Heart right ventricle (tissue), 16 donors: ENCODE measurements around the gene C11orf68. TPM values are rescaled to one million over a fixed set of nuclear protein-coding genes. Genes with fewer than 3 reads are reported as not detected.

Source experiments
- ATAC-seq, 8 donors: fragments of 200-7000 bp; cut with Tn5 transposase; one replicate each; pipeline ENCODE4 v1.9.1; 2020; ENCODE audit warnings: mild to moderate bottlenecking in 8 of 8, moderate library complexity in 8 of 8, moderate number of reproducible peaks in 1 of 8
- DNase-seq, 2 donors: peaks; one replicate each; pipeline ENCODE4 v3.0.0-alpha.2; 2020
- H3K27ac ChIP-seq, 10 donors: fragments of 200-600 bp; sonication (generic) in 2 of 10; one replicate each; pipeline versions ENCODE4 v1.5.0 to v1.8.0; 2020 to 2022; ENCODE audit warnings: mild to moderate bottlenecking in 3 of 10
- H3K27me3 ChIP-seq, 7 donors: fragments of 200-600 bp; one replicate each; pipeline ENCODE4 v1.8.0; 2021 to 2022; ENCODE audit warnings: mild to moderate bottlenecking in 2 of 7
- H3K36me3 ChIP-seq, 9 donors: fragments of 200-600 bp; sonication (generic) in 1 of 9; one replicate each; pipeline versions ENCODE4 v1.5.0 to v1.8.0; 2020 to 2022; ENCODE audit warnings: mild to moderate bottlenecking in 2 of 9
- H3K4me1 ChIP-seq, 9 donors: fragments of 200-600 bp; sonication (generic) in 1 of 9; one replicate each; pipeline versions ENCODE4 v1.5.0 to v1.8.0; 2020 to 2022; ENCODE audit warnings: mild to moderate bottlenecking in 4 of 9
- H3K4me3 ChIP-seq, 10 donors: fragments of 200-600 bp; sonication (generic) in 2 of 10; one replicate each; pipeline versions ENCODE4 v1.5.0 to v1.8.0; 2020 to 2022; ENCODE audit warnings: mild to moderate bottlenecking in 7 of 10, moderate library complexity in 2 of 10
- H3K9me3 ChIP-seq, 11 donors: fragments of 200-600 bp in 10 of 11; sonication (generic) in 2 of 11; one replicate each; pipeline versions ENCODE4 v1.5.0 to v1.8.0; 2013 to 2022; ENCODE audit warnings: mild to moderate bottlenecking in 2 of 11, control low read depth in 1 of 11, moderate library complexity in 1 of 11
- CTCF ChIP-seq, 9 donors: fragments of 200-600 bp; sonication (generic) in 2 of 9; IDR thresholded peaks; one replicate each; pipeline versions ENCODE4 v1.5.0 to v1.8.0; 2021 to 2022; ENCODE audit warnings: antibody characterized with exemption in 9 of 9, mild to moderate bottlenecking in 5 of 9, moderate library complexity in 1 of 9
- WGBS, 2 donors: extraction: QIAGEN DNeasy Blood & Tissue Kit; methylation state at CpG; one replicate each; pipeline ENCODE4 v1.1.7; 2013; ENCODE audit warnings: inconsistent platforms in 1 of 2; 5-methylcytosine and 5-hydroxymethylcytosine counted together
- intact Hi-C, 10 donors: fragments of 100-400 bp; cut with DNase I; formaldehyde crosslinking; loops; one replicate each; pipeline versions ENCODE4 v1.11.1 to v1.14.2; 2022
- polyA plus RNA-seq, 2 donors: library from polyadenylated mRNA; stranded (reverse); fragments of 200-250 nt; gene quantifications; one replicate each; pipeline ENCODE4 v1.2.3, GENCODE V29; 2013
- total RNA-seq, 10 donors: library from RNA; stranded (reverse); fragmentation: NEBNext Ultra II Directional in 3 of 10; extraction: Animal tissue kit (Norgen Biotek cat#: 25700) in 3 of 10; gene quantifications; one replicate each; pipeline versions ENCODE4 v1.2.1 to v1.2.4, GENCODE V29; 2021 to 2023
- donor health status: Arrhythmogenic right ventricular cardiomyopathy.
- donor health status: ischemic (EF 13 %, LVEDD 7.1; RV severe dilation, severe dysfunction).
- donor health status: healthy with polysubstance abuse.
- donor health status: DM: no; HTN: yes; CAD: no.
- donor health status: DM: no; HTN: no; CAD: no.
- donor health status: ischemic (EF 25% LVEDD 6.9; RV normal size, moderate dysfunction).
- donor health status: ischemic (EF 25% LVEDD 5.7; RV mildly dilated, moderate dysfunction).
- donor health status: healthy.
- donor health status: DM: yes; HTN: yes; CAD: no.
- donor health status: Ischemic cardiomyopathy.
- donor health status: ischemic (EF 35%, LVEDD 5.7; RV mildly dilated, moderate dysfunction).
- donor health status: nonischemic (EF 11% LVEDD 7.7; RV severe dilation, severe dysfunction).
- donor health status: DM: yes; HTN: yes; CAD: no.
- donor health status: PGD.
- donor health status: ischemic (EF 29% LVEDD 5.4; RV normal size, mild dysfunction).
- donor health status: nonischemic (EF 23%, LVEDD 6.1; RV moderate dilation, normal function).

The C11orf68 gene
- total and polyA plus RNA-seq, 12 donors: 35.7 to 49.2 (median 40.9) TPM

- WGBS, 2 donors: 89 to 94% methylated on average over 12 of the region's 12 CpGs
- Histone ChIP-seq H3K9me3 (no peaks in the 10 kb centered on the region), H3K4me3 (peak overlapping the region in 5 of 10 donors; percentile 81 to 100 (median 98)), H3K4me1 (peaks cover 24 to 45% (median 36%) of the 10 kb centered on the region in 9 donors), H3K36me3 (peaks cover 0 to 42% (median 4%) of the 10 kb centered on the region in 9 donors), H3K27ac (no peak overlapping the region), H3K27me3 (no peaks in the 10 kb centered on the region)
- no peak for TF ChIP-seq CTCF (IDR thresholded peaks at IDR 0.05)
- DNase-seq: no peak
- intact Hi-C loops: loop anchor here in 1 of 10 donors (5.0 kb wide), 1 partner anchor 41 kb away; the partner anchor contains the start of gene SART1
- ATAC-seq: no peak
Observed at GRCh38 chr11:65921033-65921555, 2.2 kb upstream of the C11orf68 start.

DNA sequence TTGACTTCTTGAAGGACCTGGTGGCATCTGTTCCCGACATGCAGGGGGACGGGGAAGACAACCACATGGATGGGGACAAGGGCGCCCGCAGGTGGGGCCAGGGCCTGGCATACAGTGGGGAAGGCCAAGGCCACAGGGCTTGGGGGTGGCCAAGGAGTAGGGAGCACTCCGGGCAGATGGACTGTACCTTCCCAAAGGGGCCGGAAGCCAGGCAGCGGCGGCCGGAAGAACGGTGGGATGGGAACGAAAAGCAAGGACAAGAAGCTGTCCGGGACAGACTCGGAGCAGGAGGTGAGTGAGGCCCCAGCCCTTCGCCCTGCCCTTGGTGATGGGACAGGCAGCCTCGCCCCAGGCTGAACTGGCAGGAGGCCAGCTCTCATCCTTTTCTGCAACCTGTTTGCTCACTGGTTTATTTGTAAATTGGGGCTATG is 1.5 kb upstream of the C11orf68 start:
- Histone ChIP-seq H3K4me1 (peaks cover 31 to 52% (median 43%) of the 10 kb centered on the region in 9 donors), H3K4me3 (peak overlapping the region in 9 of 10 donors; percentile 81 to 100 (median 98)), H3K36me3 (peaks cover 0 to 42% (median 4%) of the 10 kb centered on the region in 9 donors), H3K27me3 (no peaks in the 10 kb centered on the region), H3K27ac (peak overlapping the region in 6 of 10 donors; percentile 90 to 96 (median 94)), H3K9me3 (no peaks in the 10 kb centered on the region)
- WGBS, 2 donors: 60 to 70% methylated on average over 15 of the region's 15 CpGs
- no peak for ATAC-seq
- DNase-seq: peak in 1 of 2 donors; percentile 17
- TF ChIP-seq CTCF (IDR thresholded peaks at IDR 0.05): no peak
- intact Hi-C loops: loop anchor here in 1 of 10 donors (5.0 kb wide), 1 partner anchor 42 kb away; the partner anchor contains the start of gene SART1

- Histone ChIP-seq H3K27ac (peak overlapping the region; percentile 62 to 96 (median 92)), H3K4me3 (peak overlapping the region; percentile 55 to 100 (median 98)), H3K27me3 (no peaks in the 10 kb centered on the region), H3K36me3 (peaks cover 0 to 42% (median 4%) of the 10 kb centered on the region in 9 donors), H3K4me1 (peaks cover 36 to 58% (median 49%) of the 10 kb centered on the region in 9 donors), H3K9me3 (no peaks in the 10 kb centered on the region)
- DNase-seq (peak in 1 of 2 donors; percentile 52), ATAC-seq (peak; percentile 7 to 46 (median 20))
- TF ChIP-seq CTCF (IDR thresholded peaks at IDR 0.05): no peak
- intact Hi-C loops: loop anchor here in 6 of 10 donors (1.0 to 5.0 kb wide), 8 partner anchors 29 to 347 kb away; partner anchors contain the start of genes SART1 (in 6 of the 6), FIBP (in 4 of the 6), CCDC85B (in 1 of the 6) and FAM89B (in 1 of the 6)
- 0 to 1% methylated on average over 39 to 60 of the region's 60 CpGs for WGBS, 2 donors
Observed at GRCh38 chr11:65919573-65920371, 910 bp upstream of the C11orf68 start.

GRCh38 chr11:65919141-65919572 is 295 bp upstream of the C11orf68 start, which contains the start of gene DRAP1:
DRAP1 (plus strand) TSS chr11:65919426; CDS start chr11:65919502, 76 bp downstream.
- H3K9me3 ChIP-seq: no peaks in the 10 kb centered on the region
- ATAC-seq (peak; percentile 91 to 98 (median 95)), DNase-seq (peak; percentile 98 to 100)
- no peaks in the 10 kb centered on the region for H3K27me3 ChIP-seq
- H3K27ac ChIP-seq: peak within 1 kb of the TSS; percentile 95 to 99 (median 97)
- H3K4me1 ChIP-seq: peaks cover 36 to 60% (median 53%) of the 10 kb centered on the region in 9 donors
- intact Hi-C loops: loop anchor here in 5 of 10 donors (1.0 to 5.0 kb wide), 8 partner anchors 28 to 347 kb away; partner anchors contain the start of genes SART1 (in 5 of the 5), FIBP (in 4 of the 5), CCDC85B (in 1 of the 5) and FAM89B (in 1 of the 5)
- peak in 1 of 9 donors; percentile 19 for TF ChIP-seq CTCF (IDR thresholded peaks at IDR 0.05)
- H3K36me3 ChIP-seq: peaks cover 0 to 41% (median 4%) of the 10 kb centered on the region in 9 donors
- H3K4me3 ChIP-seq: peak within 1 kb of the TSS; percentile 81 to 100 (median 98)
- 1 to 2% methylated on average over 36 to 56 of the region's 59 CpGs for WGBS, 2 donors
